Measurements from ENCODE around the gene C16orf46. TPM values are rescaled to one million over a fixed set of nuclear protein-coding genes. Genes with fewer than 3 reads are reported as not detected.

The C16orf46 gene
- total RNA-seq, 4 donors from 2014 or later = 1.9 TPM; not detected in 3

DNA sequence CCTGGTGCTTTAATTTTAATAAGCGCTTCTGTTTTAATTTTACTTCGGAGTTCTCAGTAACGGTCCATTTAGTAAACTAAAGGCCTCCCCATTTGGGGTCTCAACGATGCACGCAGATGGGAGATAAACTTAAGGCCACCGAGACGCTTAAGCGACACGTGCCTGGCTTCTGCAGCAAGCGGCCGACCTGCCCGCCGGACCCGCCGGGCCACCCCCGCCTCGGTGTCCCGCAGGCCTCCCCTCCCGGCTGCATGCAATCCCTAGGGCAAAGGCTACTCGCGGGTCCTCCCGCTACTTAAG, 18.6 kb upstream of the C16orf46 start:
- no peak for TF ChIP-seq POLR2A (IDR thresholded peaks at IDR 0.05)
- no peak for TF ChIP-seq CTCF (IDR thresholded peaks at IDR 0.05)
- Histone ChIP-seq H3K36me3 (no peaks in the 10 kb centered on the region), H3K27ac (peak overlapping the region; percentile 29 to 84), H3K27me3 (no peaks in the 10 kb centered on the region), H3K4me1 (no peaks in the 10 kb centered on the region), H3K4me3 (peak overlapping the region; percentile 38 to 98), H3K9me3 (no peaks in the 10 kb centered on the region)
- intact Hi-C loops (cut with DNase I; ENCODE audit: low total_unique reads) = no loop called here
- DNase-seq = no peak

- Histone ChIP-seq H3K4me3 (peak overlapping the region in 1 of 2 donors; percentile 13), H3K27me3 (no peaks in the 10 kb centered on the region), H3K36me3 (no peaks in the 10 kb centered on the region), H3K9me3 (no peaks in the 10 kb centered on the region), H3K27ac (no peak overlapping the region), H3K4me1 (no peaks in the 10 kb centered on the region)
- no peak for DNase-seq
- intact Hi-C loops (cut with DNase I; ENCODE audit: low total_unique reads) = no loop called here
- TF ChIP-seq CTCF (IDR thresholded peaks at IDR 0.05) = no peak
- no peak for TF ChIP-seq POLR2A (IDR thresholded peaks at IDR 0.05)
Observed at GRCh38 chr16:81094771-81095251, 17.8 kb upstream of the C16orf46 start.

DNA sequence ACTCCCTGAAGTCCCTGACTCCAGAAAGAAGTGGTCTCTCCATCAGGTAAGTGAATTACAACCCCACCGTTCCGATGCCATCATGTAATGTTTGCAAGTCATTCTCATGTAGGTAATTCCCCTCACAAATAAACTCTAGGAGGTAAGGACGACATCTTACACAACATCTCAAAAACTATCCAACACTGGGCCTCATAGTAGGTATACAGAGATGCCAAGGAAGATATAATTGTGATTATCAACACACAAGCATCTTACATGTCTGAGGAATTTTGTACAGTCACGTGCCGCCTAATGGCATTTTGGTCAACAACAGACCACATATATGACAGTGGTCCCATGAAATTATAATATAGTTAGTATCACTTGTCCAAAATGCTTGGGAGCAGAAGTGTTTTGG, 11.8 kb upstream of the C16orf46 start:
- H3K27ac ChIP-seq = no peak overlapping the region
- no peak overlapping the region for H3K4me3 ChIP-seq
- no peaks in the 10 kb centered on the region for H3K36me3 ChIP-seq
- no peak for TF ChIP-seq CTCF (IDR thresholded peaks at IDR 0.05)
- no peak for TF ChIP-seq POLR2A (IDR thresholded peaks at IDR 0.05)
- no peaks in the 10 kb centered on the region for H3K4me1 ChIP-seq
- no peaks in the 10 kb centered on the region for H3K9me3 ChIP-seq
- no peak for DNase-seq
- intact Hi-C loops (cut with DNase I; ENCODE audit: low total_unique reads) = no loop called here
- no peaks in the 10 kb centered on the region for H3K27me3 ChIP-seq

DNA sequence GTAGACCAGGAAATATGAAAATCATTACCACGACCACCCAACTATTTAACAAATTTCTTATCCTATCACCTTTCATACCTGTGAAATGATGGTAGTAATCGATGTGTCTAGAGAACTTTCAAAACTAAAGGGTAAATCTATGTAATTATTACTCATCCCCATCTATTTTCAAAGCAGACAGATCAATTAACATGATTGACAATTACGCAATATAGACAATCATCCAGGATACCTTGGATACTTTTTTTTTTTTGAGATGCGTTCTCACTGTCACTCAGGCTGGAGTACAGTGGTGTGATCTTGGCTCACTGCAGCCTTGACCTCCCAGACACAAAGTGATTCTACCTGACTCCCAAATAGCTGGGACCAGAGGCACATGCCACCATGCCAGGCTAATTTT, 4.0 kb upstream of the C16orf46 start:
- intact Hi-C loops (cut with DNase I; ENCODE audit: low total_unique reads) = no loop called here
- Histone ChIP-seq H3K4me3 (no peak overlapping the region), H3K27me3 (no peaks in the 10 kb centered on the region), H3K9me3 (no peaks in the 10 kb centered on the region), H3K4me1 (no peaks in the 10 kb centered on the region), H3K36me3 (no peaks in the 10 kb centered on the region), H3K27ac (no peak overlapping the region)
- DNase-seq = no peak
- TF ChIP-seq CTCF (IDR thresholded peaks at IDR 0.05) = no peak
- no peak for TF ChIP-seq POLR2A (IDR thresholded peaks at IDR 0.05)

DNA sequence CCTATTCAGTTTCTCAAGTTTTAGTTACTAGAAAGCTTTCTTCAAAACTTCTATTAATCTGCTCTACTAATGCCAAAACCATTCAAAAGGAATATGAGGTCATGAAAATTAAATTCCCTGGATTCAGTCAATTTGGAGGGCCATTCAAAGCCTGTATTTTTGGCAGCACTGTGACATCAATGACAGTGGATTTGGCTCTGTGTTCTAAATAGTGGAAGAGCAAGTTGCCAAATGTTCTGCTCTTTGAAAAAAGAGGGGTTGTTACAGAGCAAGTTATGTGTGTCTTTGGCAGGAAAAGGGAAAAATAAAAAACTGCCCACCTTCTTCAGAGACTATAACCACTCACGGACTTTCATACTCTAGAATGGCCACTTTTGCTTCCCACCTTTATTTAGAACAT, 3.2 kb upstream of the C16orf46 start:
- H3K4me1 ChIP-seq = no peaks in the 10 kb centered on the region
- no peak for TF ChIP-seq CTCF (IDR thresholded peaks at IDR 0.05)
- no peak for TF ChIP-seq POLR2A (IDR thresholded peaks at IDR 0.05)
- no peak for DNase-seq
- H3K36me3 ChIP-seq = no peaks in the 10 kb centered on the region
- H3K4me3 ChIP-seq = no peak overlapping the region
- intact Hi-C loops (cut with DNase I; ENCODE audit: low total_unique reads) = no loop called here
- H3K27me3 ChIP-seq = no peaks in the 10 kb centered on the region
- H3K27ac ChIP-seq = no peak overlapping the region
- no peaks in the 10 kb centered on the region for H3K9me3 ChIP-seq

Data from uterus (tissue), 4 donors.